PC-3 (cell line): ENCODE data around the gene LSG1. TPM values are rescaled to one million over a fixed set of nuclear protein-coding genes. Genes with fewer than 3 reads are reported as not detected.
"Not testable (repeated sequence)": the region's sequence is repeated elsewhere in the genome, so short reads cannot be mapped to it uniquely, and the experiment has no call there.

Experiments
- ATAC-seq: fragments of 200-7000 bp; cut with Tn5 transposase; 2 replicates; pipeline ENCODE4 v1.9.1; 2020; ENCODE audit warnings: mild to moderate bottlenecking, moderate library complexity
- BruUV-seq: library from RNA; stranded (reverse); fragments of 400-500 nt; replicated peaks from 2 replicates; lab custom pipeline; 2021; lab: Mats Ljungman, UMichigan
- CTCF ChIA-PET: fragments of 300-600 bp; sonication (Branson Sonifier 250); formaldehyde crosslinking; loops from one replicate; lab custom pipeline; 2022; ENCODE audit warnings: antibody characterized with exemption; lab: Charles Lee
- POLR2A ChIA-PET: fragments of 300-600 bp; sonication (Branson Sonifier 250); formaldehyde crosslinking; loops from one replicate; lab custom pipeline; 2022; ENCODE audit warnings: antibody characterized with exemption; ENCODE audit not compliant: unreplicated experiment; lab: Charles Lee
- DNase-seq: peaks from one replicate; pipeline ENCODE4 v3.0.0-alpha.2; 2015
- H2AFZ ChIP-seq: fragments of 300-600 bp; sonication (generic); 2 replicates; pipeline ENCODE4 v1.6.0; 2016; ENCODE audit warnings: antibody characterized with exemption, low read length
- H3F3A ChIP-seq: fragments of 300-600 bp; sonication (generic); one replicate; pipeline ENCODE4 v1.6.0; 2017; ENCODE audit warnings: antibody characterized with exemption, low read length, control low read depth, mild to moderate bottlenecking; ENCODE audit not compliant: unreplicated experiment
- H3K27ac ChIP-seq: fragments of 300-600 bp; sonication (generic); 2 replicates; pipeline ENCODE4 v1.5.1; 2016; ENCODE audit warnings: mild to moderate bottlenecking, low read length
- H3K27me3 ChIP-seq: fragments of 300-600 bp; sonication (generic); 2 replicates; pipeline ENCODE4 v1.6.1; 2016; ENCODE audit warnings: low read length, mixed read lengths
- H3K36me3 ChIP-seq: fragments of 300-600 bp; sonication (generic); 2 replicates; pipeline ENCODE4 v1.6.1; 2016; ENCODE audit warnings: low read depth, mixed run types, low read length, mixed read lengths
- H3K4me1 ChIP-seq: fragments of 300-600 bp; sonication (generic); 2 replicates; pipeline ENCODE4 v1.5.1; 2016; ENCODE audit warnings: low read length; ENCODE audit not compliant: insufficient read depth
- H3K4me2 ChIP-seq: fragments of 300-600 bp; sonication (generic); 2 replicates; pipeline ENCODE4 v1.6.0; 2016; ENCODE audit warnings: low read length
- H3K4me3 ChIP-seq: fragments of 300-600 bp; sonication (generic); 2 replicates; pipeline ENCODE4 v1.5.1; 2016; ENCODE audit warnings: mild to moderate bottlenecking, low read length, mixed read lengths
- H3K79me2 ChIP-seq: fragments of 300-600 bp; sonication (generic); 2 replicates; pipeline ENCODE4 v1.6.1; 2017; ENCODE audit warnings: low read length, mixed read lengths
- H3K9ac ChIP-seq: fragments of 300-600 bp; sonication (generic); 2 replicates; pipeline ENCODE4 v1.6.0; 2016; ENCODE audit warnings: mild to moderate bottlenecking, low read length
- H3K9me2 ChIP-seq: fragments of 300-600 bp; sonication (generic); replicated peaks from 2 replicates; pipeline ENCODE4 v1.6.1; 2016; ENCODE audit warnings: mixed run types, low read length, mixed read lengths
- H3K9me3 ChIP-seq: fragments of 300-600 bp; sonication (generic); 2 replicates; pipeline ENCODE4 v1.6.1; 2016; ENCODE audit warnings: low read length, mixed read lengths
- H4K20me1 ChIP-seq: fragments of 300-600 bp; sonication (generic); 2 replicates; pipeline ENCODE4 v1.6.1; 2016; ENCODE audit warnings: low read length, mixed read lengths
- EZH2 ChIP-seq: fragments of 300-600 bp; sonication (generic); IDR thresholded peaks from one replicate; pipeline ENCODE4 v1.6.1; 2017; ENCODE audit warnings: antibody characterized with exemption, mild to moderate bottlenecking, low read length; ENCODE audit not compliant: unreplicated experiment
- EZH2phosphoT487 ChIP-seq: fragments of 300-600 bp; sonication (generic); IDR thresholded peaks from 2 replicates; pipeline ENCODE4 v1.6.1; 2018; ENCODE audit warnings: mild to moderate bottlenecking, antibody characterized with exemption, low read length, borderline replicate concordance
- intact Hi-C: fragments of 100-400 bp; cut with micrococcal nuclease; formaldehyde crosslinking; loops from 2 replicates; pipeline ENCODE4 v1.9.0; 2023
- total RNA-seq: library from RNA; depleted of rRNA; stranded (reverse); fragments of >200 nt; gene quantifications from 2 replicates; pipeline ENCODE4 v1.2.3, GENCODE V29; 2014
- TF ChIP-seq, protein P1 (sequence below): fragments of 300-600 bp; sonication (generic); conservative IDR thresholded peaks from 2 replicates; pipeline ENCODE4 v1.5.1; 2017; ENCODE audit warnings: antibody characterized with exemption, low read depth, mild to moderate bottlenecking, low read length

Gene LSG1
- total RNA-seq, 1 experiment from 2014 or later, result 83.8 TPM

DNA sequence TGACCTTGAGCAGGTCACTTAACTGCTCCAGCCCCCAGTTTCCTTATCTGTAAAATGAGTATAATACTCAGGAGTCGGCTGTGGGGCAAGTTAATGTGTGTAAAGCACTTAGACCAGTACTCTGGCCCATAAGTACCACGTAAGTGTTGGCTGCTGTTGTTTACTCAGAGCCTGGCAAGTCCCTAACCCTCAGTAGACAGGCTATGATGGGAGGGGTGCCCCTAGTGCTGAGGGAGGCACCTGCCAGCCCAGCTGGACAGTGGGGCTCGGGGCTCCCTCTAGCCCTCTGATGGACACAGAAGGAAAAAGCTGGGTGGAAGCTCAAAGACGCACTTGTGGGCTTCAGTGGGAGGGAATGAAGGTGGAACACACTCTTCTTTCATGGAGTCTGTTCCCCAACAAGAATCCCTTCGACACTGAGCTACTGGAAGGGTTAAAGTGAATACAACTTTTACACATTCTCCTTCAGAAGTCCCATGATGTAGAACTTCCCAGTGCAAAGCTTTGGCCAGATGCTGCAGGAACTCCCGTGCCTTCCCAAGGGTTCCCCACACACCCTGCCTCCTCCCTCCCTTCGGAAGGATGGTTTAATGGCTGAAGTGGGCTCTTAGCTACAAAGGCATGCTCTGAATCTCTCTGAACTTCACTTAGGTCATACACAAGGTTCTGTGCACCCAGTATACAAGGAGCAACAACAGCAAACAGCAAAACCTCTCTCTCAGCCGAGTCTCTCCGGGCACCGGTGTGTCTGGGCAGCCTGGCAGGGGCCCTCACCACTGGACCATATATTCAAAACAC lies 64.2 kb downstream of the LSG1 start:
- intact Hi-C loops, result no loop called here
- CTCF ChIA-PET, result no interaction called here
- Histone ChIP-seq H3K9me3 (no peaks in the 10 kb centered on the region), H2AFZ (no peak overlapping the region), H3K36me3 (no peaks in the 10 kb centered on the region), H4K20me1 (no peaks in the 10 kb centered on the region), H3K4me1 (no peaks in the 10 kb centered on the region), H3K9ac (no peak overlapping the region), H3K9me2 (no peaks in the 10 kb centered on the region), H3K27me3 (no peaks in the 10 kb centered on the region), H3K4me2 (no peak overlapping the region), H3F3A (no peaks in the 10 kb centered on the region), H3K79me2 (no peaks in the 10 kb centered on the region), H3K4me3 (no peak overlapping the region), H3K27ac (no peak overlapping the region)
- ATAC-seq (peak; percentile 21; the same call in 1 of the 2 replicates), DNase-seq (no peak)
- TF ChIP-seq, protein P1, sequence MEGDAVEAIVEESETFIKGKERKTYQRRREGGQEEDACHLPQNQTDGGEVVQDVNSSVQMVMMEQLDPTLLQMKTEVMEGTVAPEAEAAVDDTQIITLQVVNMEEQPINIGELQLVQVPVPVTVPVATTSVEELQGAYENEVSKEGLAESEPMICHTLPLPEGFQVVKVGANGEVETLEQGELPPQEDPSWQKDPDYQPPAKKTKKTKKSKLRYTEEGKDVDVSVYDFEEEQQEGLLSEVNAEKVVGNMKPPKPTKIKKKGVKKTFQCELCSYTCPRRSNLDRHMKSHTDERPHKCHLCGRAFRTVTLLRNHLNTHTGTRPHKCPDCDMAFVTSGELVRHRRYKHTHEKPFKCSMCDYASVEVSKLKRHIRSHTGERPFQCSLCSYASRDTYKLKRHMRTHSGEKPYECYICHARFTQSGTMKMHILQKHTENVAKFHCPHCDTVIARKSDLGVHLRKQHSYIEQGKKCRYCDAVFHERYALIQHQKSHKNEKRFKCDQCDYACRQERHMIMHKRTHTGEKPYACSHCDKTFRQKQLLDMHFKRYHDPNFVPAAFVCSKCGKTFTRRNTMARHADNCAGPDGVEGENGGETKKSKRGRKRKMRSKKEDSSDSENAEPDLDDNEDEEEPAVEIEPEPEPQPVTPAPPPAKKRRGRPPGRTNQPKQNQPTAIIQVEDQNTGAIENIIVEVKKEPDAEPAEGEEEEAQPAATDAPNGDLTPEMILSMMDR, result no peak
- no peak for TF ChIP-seq EZH2phosphoT487
- TF ChIP-seq EZH2, result no peak
- POLR2A ChIA-PET, result interaction anchor here (0.6 kb wide), 1 partner anchor 803 kb away, joined by 5 read pairs; no protein-coding TSS in a partner anchor
- BruUV-seq, result no TSS peak

GRCh38 chr3:194606941-194607340 lies 65.0 kb downstream of the LSG1 start:
- Histone ChIP-seq H2AFZ (no peak overlapping the region), H3K27ac (no peak overlapping the region), H3K4me1 (no peaks in the 10 kb centered on the region), H3K4me3 (no peak overlapping the region), H3F3A (no peaks in the 10 kb centered on the region), H3K9me2 (no peaks in the 10 kb centered on the region), H3K9ac (no peak overlapping the region), H3K4me2 (no peak overlapping the region), H3K79me2 (no peaks in the 10 kb centered on the region), H3K36me3 (no peaks in the 10 kb centered on the region), H4K20me1 (no peaks in the 10 kb centered on the region), H3K27me3 (no peaks in the 10 kb centered on the region), H3K9me3 (no peaks in the 10 kb centered on the region)
- ChIA-PET CTCF (no interaction called here), POLR2A (no interaction called here)
- no peak for DNase-seq
- no peak for TF ChIP-seq EZH2
- TF ChIP-seq EZH2phosphoT487, result no peak
- TF ChIP-seq, protein P1, result no peak
- BruUV-seq, result no TSS peak
- intact Hi-C loops, result no loop called here
- ATAC-seq, result no peak

DNA sequence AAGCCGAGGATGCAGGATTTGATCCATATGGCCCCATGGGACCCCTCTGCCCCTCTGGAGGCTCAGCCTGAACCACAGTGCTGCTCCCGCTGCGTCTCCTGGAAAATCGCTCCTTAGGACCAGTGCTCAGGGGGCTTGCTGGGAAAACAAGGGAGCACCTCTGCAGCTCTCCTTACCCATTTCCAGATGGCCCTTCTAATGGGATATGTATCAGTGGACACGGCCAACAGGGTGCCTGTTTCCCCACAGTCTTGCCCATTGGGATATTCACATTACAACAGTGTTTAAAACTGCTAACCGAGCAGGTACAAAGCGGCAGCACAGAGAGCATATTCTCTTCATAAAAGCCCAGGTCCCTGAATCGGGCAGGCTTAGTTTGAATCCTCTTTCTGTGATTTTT lies 65.8 kb downstream of the LSG1 start:
- H3K27ac ChIP-seq, result no peak overlapping the region
- no peak overlapping the region for H3K9ac ChIP-seq
- POLR2A ChIA-PET, result no interaction called here
- H4K20me1 ChIP-seq, result no peaks in the 10 kb centered on the region
- TF ChIP-seq, protein P1, result no peak
- no peak for TF ChIP-seq EZH2
- no peaks in the 10 kb centered on the region for H3K36me3 ChIP-seq
- ATAC-seq (no peak), DNase-seq (no peak)
- no peak overlapping the region for H2AFZ ChIP-seq
- CTCF ChIA-PET, result no interaction called here
- intact Hi-C loops, result no loop called here
- no peak overlapping the region for H3K4me3 ChIP-seq
- no peaks in the 10 kb centered on the region for H3K27me3 ChIP-seq
- H3K4me1 ChIP-seq, result no peaks in the 10 kb centered on the region
- BruUV-seq, result no TSS peak
- H3K79me2 ChIP-seq, result no peaks in the 10 kb centered on the region
- H3K4me2 ChIP-seq, result no peak overlapping the region
- H3K9me3 ChIP-seq, result no peaks in the 10 kb centered on the region
- no peaks in the 10 kb centered on the region for H3K9me2 ChIP-seq
- no peaks in the 10 kb centered on the region for H3F3A ChIP-seq

DNA sequence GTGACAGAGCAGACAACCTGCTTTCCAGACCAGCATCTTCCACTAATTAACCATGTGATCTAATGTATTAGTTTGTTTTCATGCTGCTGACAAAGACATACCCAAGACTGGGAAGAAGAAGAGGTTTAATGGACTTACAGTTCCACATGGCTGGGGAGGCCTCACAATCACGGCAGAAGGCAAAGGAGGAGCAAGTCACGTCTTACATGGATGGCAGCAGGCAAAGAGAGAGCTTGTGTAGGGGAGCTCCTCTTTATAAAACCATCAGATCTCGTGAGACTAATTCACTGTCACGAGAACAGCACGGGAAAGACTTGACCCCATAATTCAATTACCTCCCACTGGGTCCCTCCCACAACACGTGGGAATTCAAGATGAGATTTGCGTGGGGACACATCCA lies 66.7 kb downstream of the LSG1 start:
- POLR2A ChIA-PET, ATAC-seq, H3K27ac ChIP-seq, H3K36me3 ChIP-seq, H3K9ac ChIP-seq, H3K4me2 ChIP-seq, H4K20me1 ChIP-seq, H3K4me1 ChIP-seq, intact Hi-C loops, H2AFZ ChIP-seq, H3K4me3 ChIP-seq, BruUV-seq, H3K9me2 ChIP-seq, H3K9me3 ChIP-seq, H3K79me2 ChIP-seq, DNase-seq, H3K27me3 ChIP-seq, H3F3A ChIP-seq: not testable (repeated sequence)
- CTCF ChIA-PET, result interaction anchor here (0.5 to 0.6 kb wide), 2 partner anchors 28 to 397 kb away, joined by 4 read pairs; no protein-coding TSS in a partner anchor
